GM18907 (cell line): ENCODE results near the gene SPINK9.
A peak's percentile ranks its signal among the peaks of the same experiment; 100 is the strongest.

ENCODE experiments used
- ATAC-seq: cut with Tn5 transposase; IDR thresholded peaks from one replicate; pipeline ENCODE4 v1.9.1; 2021; ENCODE audit warnings: mild to moderate bottlenecking, moderate library complexity; ENCODE audit not compliant: unreplicated experiment

SPINK9 gene

DNA sequence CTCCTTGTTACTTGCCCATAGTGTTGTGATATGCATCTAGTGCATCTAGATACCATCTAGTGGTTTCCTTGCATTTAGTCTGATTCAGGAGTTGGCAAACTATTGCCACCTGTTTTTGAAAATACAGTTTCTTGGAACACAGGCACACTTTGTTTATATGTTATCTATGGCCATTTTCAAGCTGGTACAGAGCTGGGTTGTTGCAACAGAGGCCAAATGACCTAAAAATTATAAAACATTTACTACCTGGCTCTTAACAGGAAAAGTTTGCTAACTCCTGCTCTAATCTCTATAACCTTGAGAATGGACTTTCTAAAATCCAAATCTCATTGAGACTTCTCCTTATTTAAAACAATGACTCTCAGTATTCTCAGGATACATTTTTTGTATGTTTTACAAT, 29.0 kb downstream of the SPINK9 start:
- no peak for ATAC-seq

DNA sequence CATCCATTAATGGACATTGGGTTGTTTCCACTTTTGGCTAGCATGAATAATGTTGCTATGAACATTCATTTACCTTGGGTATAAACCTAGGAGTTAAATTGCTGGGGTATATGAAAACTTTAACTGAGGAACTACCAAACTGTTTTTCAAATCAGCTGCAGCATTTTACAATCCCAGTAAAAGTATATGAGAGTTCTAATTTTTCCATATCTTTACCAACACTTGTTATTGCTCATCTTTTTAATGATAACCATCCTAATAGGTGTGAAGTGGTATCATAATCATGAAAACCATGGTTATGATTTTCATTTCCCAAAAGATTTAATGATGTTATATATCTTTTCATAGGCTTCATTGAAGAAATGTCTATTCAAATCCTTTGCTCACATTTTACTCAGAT, 32.9 kb downstream of the SPINK9 start:
- ATAC-seq, result no peak

DNA sequence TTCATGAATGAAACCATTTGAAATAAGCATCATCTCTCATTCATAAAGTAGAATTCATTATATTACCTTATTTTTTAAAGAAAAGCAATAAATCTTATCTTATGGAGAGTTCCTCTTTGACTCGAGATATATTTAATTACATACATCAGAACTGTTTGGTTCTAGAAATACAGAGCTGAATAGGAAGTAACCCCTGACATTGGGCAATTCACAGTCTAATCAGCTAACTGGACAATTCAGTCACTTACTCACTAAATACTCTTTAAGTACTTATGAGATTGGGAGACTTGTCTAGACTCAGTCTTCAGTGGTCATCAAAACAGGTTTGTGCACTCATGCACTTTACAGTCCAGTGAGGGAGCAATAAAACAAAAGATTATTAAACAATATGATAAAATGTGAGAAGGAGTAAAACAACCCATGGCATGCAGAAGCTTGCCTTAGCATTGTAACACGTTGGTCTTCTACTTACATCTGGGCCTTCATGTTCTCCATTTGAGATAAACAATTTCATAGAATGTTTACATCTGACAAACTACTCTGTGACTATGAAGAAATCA, 36.9 kb downstream of the SPINK9 start:
- ATAC-seq, result no peak

DNA sequence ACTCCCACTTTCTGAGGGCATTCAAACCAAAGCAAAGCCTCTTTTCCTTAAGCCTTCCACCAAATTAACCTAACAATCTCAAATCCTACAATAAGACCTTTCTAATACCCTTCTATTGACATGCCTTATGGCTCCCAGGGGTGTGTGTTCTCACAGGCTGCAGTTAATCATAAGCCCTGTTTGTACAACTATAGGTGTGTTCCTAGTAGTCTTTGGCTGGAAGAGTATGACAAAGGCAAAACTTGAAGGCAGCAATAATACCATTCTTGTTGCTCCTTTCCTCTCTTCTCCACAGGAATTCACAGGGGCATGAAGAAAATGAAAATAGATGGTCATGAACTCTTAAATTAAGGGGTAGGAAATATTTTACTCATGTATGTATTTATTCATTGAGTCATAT, 37.5 kb downstream of the SPINK9 start:
- no peak for ATAC-seq

DNA sequence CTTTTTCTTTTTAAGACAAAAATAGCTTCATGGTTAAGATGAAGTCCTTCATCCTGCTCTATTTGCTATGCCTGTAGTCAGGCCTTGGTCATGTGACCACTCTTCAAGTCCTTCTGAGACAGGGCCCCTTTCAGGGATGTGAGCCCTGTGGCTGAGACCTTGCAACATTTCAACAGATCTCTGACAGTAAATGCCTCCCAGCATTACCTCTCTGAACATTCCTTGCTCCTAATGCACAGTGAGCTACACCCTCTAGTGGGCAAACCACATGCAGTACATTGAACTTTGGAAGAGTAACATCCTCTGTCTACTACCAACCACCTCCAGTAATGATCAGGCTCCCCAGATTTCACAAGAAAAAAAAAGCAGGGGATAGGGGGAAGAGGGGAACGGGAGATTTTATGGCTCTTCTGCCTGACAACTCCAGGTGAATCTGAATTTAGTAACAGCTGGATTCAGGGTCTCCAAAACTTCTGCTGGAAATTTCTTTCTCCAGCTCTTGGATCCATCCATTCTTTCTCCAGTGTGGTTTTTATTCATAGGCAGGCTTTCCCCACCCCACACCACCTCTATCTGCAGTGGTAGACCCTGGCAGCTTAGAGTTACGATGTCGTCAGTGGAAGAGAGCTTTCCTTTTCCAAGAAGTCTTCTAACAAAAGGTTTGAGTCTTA, 39.5 kb downstream of the SPINK9 start:
- peak; percentile 95 for ATAC-seq

DNA sequence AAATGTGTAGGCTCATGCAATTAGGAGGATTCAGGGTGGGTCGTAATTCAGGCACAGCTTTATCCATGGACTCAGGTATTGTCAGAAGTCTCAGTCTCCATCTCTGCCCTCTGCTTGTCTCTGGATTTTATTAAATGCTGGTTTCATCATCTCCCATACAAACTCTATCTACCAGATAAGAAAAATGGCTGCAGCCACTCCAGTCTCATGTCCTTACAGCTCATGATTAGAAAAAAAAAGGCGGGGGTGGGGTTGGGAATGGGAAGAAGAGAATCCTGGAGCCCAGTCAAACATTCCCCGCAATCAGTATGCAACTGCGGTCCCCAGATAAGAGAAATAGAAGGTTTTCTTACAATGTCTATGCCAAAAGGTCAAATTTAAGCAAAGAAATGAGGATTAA, 40.8 kb downstream of the SPINK9 start:
- ATAC-seq, result no peak

DNA sequence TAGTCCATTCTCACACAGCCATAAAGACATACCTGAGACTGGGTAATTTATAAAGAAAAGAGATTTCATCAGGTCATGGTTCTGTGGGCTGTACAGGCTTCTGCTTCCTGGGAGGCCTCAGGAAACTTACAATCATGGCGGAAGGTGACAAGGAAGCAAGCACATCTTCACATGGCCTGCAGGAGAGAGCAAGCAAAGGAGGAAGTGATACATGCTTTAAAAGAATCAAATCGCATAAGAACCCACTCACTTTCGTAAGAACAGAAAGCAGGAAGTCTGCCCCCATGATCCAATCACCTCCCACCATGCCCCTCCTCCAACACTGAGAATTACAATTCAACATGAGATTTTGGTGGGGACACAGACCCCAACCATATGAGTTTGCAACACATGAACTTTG, 43.3 kb downstream of the SPINK9 start:
- no peak for ATAC-seq

DNA sequence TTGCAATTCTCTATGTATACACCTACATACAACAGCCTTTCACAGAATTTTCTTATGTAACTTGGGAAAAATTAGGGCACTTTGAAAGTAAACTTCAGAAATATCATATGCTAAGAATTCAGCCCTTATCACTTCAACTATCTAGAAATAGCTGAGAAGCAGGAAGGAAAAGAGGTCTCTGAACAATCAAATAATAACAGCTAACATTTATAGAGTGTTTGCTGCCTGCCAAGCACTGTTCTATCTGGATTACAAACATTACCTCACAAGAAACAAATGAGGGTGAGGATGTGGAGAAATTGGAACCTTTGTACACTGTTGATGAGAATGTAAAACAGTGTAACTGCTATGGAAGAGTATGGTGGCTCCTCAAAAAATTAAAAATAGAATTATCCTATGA, 44.0 kb downstream of the SPINK9 start:
- ATAC-seq, result no peak

DNA sequence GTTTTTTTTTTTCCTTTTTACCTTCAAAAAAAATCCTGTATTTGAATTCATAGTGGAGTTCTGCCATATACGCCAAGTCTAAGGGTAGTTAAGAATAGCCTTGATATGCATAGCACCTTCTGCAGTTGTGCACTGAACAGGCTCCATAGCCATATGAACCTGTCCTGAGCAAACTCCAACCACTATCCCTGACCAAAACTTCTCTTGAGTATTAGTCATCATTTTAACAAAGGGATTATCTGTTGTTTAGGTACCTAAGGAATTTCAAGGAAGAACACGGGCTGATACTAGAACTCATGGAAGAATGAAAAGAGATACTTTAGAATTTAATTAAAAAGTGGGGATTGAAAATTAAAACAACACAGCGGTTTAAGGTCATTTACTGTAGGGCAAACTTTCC, 46.5 kb downstream of the SPINK9 start:
- no peak for ATAC-seq

DNA sequence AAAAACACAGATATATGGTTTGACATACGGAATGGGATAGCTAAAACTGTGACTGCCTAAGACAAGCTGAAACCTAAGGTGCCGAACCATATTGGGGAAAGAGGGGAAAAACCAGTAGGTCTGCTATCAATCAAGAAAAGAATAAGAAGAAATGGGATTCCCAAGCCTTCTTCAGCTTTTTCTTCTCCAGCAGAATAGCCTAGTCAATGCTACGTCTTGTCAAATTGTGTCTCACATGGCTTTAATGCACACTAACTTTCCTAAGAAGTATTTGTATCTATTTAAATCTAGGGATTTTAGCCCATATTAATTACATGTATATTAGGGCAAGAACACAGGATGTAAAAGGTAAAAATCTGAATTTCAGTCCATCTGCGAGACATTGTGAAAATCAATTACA, 47.6 kb downstream of the SPINK9 start:
- ATAC-seq, result no peak

DNA sequence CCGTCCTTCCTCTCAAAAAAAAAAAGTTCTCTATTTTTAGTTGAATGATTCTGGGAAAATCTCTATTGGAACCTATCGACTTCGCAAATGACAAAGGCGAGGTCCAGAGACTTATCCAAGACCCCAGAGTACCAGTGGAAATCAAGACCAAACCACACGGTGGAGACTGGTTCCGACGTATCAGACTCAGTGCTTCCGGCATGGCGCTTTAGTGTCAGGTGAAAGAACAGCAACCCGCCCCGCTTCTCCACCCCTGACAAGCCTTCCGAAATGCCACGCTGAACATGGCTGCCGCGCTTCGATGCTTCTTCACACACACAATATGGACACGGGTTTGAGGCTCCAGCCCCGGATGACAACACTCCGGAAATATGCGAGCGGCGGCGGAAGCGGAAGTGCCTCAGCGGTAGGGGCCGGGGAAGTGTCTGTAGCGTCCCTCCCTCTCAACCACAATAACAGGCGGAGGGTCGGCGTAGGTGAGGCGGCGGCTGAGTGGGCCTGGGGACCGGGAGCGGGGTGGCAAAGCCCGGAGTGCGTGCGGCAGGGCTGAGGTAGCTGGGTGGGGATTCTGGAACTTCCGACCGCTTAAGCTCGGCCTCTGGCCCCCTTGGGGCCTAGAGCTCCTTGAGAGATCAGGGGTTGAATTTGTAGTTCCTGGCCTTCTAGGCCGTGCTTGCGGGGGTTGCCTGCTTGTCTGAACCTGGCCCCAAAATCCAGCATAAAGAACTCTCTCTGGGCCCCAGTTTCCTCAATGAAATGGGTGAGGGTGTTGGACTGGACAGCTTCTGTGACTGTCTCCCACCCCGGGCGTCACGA, 48.4 kb downstream of the SPINK9 start, which contains the start of gene FBXO38:
Gene FBXO38 (plus strand): TSS at position 395 of the 816 bp plus-strand sequence. CDS start 10,819 bp downstream, outside the sequence.
- peak; percentile 99 for ATAC-seq

DNA sequence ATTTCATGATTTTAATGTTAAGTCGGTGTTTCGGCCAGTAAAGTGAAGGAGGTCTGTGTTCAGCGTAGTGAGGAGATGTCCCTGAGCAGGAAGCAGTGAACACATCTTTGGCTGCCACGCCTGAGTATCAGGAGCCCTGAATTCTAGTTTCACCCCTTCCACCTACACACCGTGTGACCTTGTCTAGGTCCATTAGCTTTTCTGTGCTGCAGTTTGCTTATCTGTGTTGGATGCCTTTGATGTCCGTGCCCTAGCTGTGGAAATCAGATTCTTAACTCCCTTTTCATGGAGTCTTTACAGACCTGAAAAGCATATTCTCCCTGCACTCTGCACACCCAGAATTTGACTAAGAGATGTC, 49.0 kb downstream of the SPINK9 start:
- ATAC-seq, result peak; percentile 24

DNA sequence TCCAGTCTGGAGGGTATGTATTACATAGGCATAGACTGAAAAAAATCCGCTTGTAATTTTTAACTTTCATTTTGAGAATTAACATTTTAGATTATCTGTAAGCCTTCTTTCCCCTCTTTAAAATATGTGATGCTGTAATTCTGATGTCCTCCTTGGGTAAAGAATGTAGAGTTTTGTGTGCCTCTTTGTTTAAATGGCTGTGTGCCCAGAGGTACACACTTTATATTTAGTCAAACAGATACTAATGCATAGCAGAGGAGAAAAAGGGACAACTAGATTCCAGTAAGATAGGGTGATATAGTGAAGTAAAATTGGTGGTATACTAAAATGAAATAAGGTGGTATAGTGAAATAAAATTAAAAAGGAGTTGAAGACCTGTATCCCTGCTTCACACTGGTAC, 49.7 kb downstream of the SPINK9 start:
- no peak for ATAC-seq

DNA sequence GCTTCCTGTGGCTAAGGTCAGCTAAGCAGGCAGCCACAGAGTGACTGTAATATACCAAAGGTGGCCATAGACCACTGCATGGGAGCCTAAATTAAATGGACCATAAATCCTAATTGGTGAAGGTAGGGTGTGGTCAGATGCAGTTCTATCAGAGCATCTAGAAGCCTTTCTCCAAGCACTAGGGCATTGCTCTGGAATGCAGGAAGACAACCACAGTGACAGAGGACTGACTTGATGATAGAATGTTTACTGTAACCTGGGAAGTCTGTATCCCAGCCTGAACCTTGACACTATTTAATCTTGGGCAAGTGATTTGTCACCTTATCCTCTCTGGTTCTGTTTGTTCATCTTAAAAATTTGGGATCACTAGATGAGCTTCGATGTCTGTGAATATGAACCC, 50.7 kb downstream of the SPINK9 start:
- no peak for ATAC-seq

DNA sequence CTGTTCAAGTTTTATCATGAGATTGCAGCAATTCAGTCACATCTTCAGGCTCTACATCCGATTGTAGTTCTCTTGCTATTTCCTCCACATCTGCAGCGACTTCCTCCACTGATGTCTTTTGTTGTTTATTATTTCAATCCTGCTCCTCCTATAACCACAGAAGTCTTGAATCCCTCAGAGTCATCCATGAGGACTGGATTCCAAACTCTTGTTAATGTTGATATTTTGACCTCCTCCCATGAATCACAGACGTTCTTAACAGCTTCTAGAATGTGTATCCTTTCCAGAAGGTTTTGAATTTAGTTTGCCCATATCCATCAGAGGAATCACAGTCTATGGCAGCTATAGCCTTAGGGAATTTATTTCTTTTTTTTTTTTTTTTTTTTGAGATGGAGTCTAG, 52.0 kb downstream of the SPINK9 start:
- no peak for ATAC-seq

DNA sequence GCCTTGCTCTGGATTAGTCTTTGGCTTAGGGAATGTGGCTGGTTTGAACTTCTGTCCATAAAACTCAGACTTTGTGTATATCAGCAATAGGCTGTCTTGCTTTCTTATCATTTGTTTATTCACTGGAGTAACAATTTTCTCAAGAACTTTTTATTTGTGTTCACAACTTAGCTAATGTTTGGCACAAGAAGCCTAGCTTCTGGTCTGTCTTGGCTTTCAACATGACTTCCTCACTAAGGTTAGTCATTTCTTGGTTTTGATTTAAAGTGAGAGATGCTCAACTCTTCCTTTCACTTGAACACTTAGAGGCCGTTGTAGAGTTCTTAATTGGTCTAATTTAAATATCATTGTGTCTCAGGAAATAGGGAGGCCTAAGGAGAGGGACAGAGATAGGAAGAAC, 53.3 kb downstream of the SPINK9 start:
- no peak for ATAC-seq
